K562 (cell line): Measurements from ENCODE around the gene FYB1. TPM values are rescaled to one million over a fixed set of nuclear protein-coding genes. Genes with fewer than 3 reads are reported as not detected.
A peak's percentile ranks its signal among the peaks of the same experiment; 100 is the strongest.

Experiments
- CREM ChIP-seq: IDR thresholded peaks from 2 replicates; pipeline ENCODE4 v1.6.1; 2014; ENCODE audit warnings: antibody characterized with exemption, low read depth
- ERF ChIP-seq: fragments of 450-650 bp; formaldehyde crosslinking; IDR thresholded peaks from 2 replicates; pipeline ENCODE4 v1.4.0; 2020; ENCODE audit warnings: mild to moderate bottlenecking, mixed read lengths
- FOXJ3 ChIP-seq: sonication (generic); formaldehyde crosslinking; IDR thresholded peaks from 2 replicates; pipeline ENCODE4 v1.4.0; 2020; ENCODE audit warnings: mild to moderate bottlenecking, missing genetic modification reagents
- HDAC6 ChIP-seq: IDR thresholded peaks from 2 replicates; pipeline ENCODE4 v1.6.1; 2012; ENCODE audit warnings: low read depth, mild to moderate bottlenecking, control low read depth, inconsistent platforms, low read length, moderate library complexity
- HDGF ChIP-seq: fragments of 450-650 bp; IDR thresholded peaks from 2 replicates; pipeline ENCODE4 v1.6.1; 2016
- ILF3 ChIP-seq: fragments of 450-650 bp; IDR thresholded peaks from 2 replicates; pipeline ENCODE4 v1.6.1; 2018; ENCODE audit warnings: antibody characterized with exemption, mild to moderate bottlenecking, moderate library complexity, borderline replicate concordance
- JUNB ChIP-seq: fragments of 450-650 bp; formaldehyde crosslinking; conservative IDR thresholded peaks from 2 replicates; pipeline ENCODE4 v1.4.0; 2020; ENCODE audit warnings: mild to moderate bottlenecking
- KAT2B ChIP-seq: IDR thresholded peaks from one replicate; pipeline ENCODE4 v1.6.1; 2012; ENCODE audit warnings: low read depth, mild to moderate bottlenecking, control low read depth, inconsistent platforms, low read length, moderate library complexity
- KDM1A ChIP-seq, 2 experiments: fragments of 450-650 bp; IDR thresholded peaks; 2 replicates each; pipeline ENCODE4 v1.6.1; 2016; ENCODE audit warnings: mild to moderate bottlenecking in 2 of 2
- MIER1 ChIP-seq: fragments of 450-650 bp; IDR thresholded peaks from 2 replicates; pipeline ENCODE4 v1.6.1; 2016; ENCODE audit warnings: antibody characterized with exemption, mild to moderate bottlenecking, low read depth
- MTA3 ChIP-seq: fragments of 450-650 bp; formaldehyde crosslinking; IDR thresholded peaks from 2 replicates; pipeline ENCODE4 v1.6.1; 2017; ENCODE audit warnings: mild to moderate bottlenecking, borderline replicate concordance
- MXI1 ChIP-seq: IDR thresholded peaks from 2 replicates; pipeline ENCODE4 v1.6.1; 2011; ENCODE audit warnings: low read depth, mild to moderate bottlenecking, improper control_type of control experiment, low read length
- SIX5 ChIP-seq, 2 experiments: IDR thresholded peaks; 2 replicates each; pipeline ENCODE4 v1.6.1; 2011; ENCODE audit warnings: low read length in 2 of 2, borderline replicate concordance in 1 of 2, low read depth in 1 of 2, mild to moderate bottlenecking in 1 of 2, moderate library complexity in 1 of 2; ENCODE audit not compliant: insufficient read depth in 1 of 2
- ZNF175 ChIP-seq: fragments of 200-800 bp; sonication (Bioruptor generic); IDR thresholded peaks from 2 replicates; pipeline ENCODE4 v1.6.1; 2016; ENCODE audit warnings: low read depth, mild to moderate bottlenecking, missing genetic modification characterization, missing compliant biosample characterization
- polyA plus RNA-seq, 8 experiments: library from polyadenylated mRNA; depleted of rRNA in 4 of 8; stranded (reverse) in 5 of 8; unstranded in 3 of 8; fragments of >200 nt; fragmentation: Nextera tagmentation in 2 of 8; fragmentation: Illumina TruSeq in 1 of 8; extraction: Ambion mirVana in 2 of 8; extraction: Trizol in 1 of 8; gene quantifications; 2 replicates each; pipeline versions ENCODE4 v1.2.1 to v1.2.3, GENCODE V29; 2011 to 2014; ENCODE audit warnings: inconsistent platforms in 1 of 8, missing spikeins in 1 of 8
- total RNA-seq, 7 experiments: library from RNA; depleted of rRNA in 6 of 7; stranded (reverse); fragments of >200 nt in 6 of 7; fragmentation: Illumina TruSeq in 2 of 7; extraction: Trizol in 2 of 7; gene quantifications; 2 replicates each; pipeline versions ENCODE4 v1.2.1 to v1.2.3, GENCODE V29; 2011 to 2021; ENCODE audit warnings: low replicate concordance in 1 of 7
- TF ChIP-seq, protein P1 (sequence below), 2 experiments: fragments of 450-650 bp in 1 of 2; IDR thresholded peaks; 2 replicates each; pipeline ENCODE4 v1.6.1; 2011 to 2017; ENCODE audit warnings: low read depth in 2 of 2, antibody characterized with exemption in 1 of 2, borderline replicate concordance in 1 of 2, low read length in 1 of 2, mild to moderate bottlenecking in 1 of 2, mixed read lengths in 1 of 2; ENCODE audit not compliant: control insufficient read depth in 1 of 2
- TF ChIP-seq, protein P2 (sequence below): fragments of 450-650 bp; formaldehyde crosslinking; IDR thresholded peaks from 2 replicates; pipeline ENCODE4 v1.4.0; 2022; ENCODE audit warnings: missing genetic modification characterization
- TF ChIP-seq, protein P3 (sequence below): fragments of 250-450 bp; sonication (Bioruptor Pico); IDR thresholded peaks from 2 replicates; pipeline ENCODE4 v1.8.0; 2022; ENCODE audit warnings: inconsistent platforms
- TF ChIP-seq, protein P4 (sequence below): fragments of 200-800 bp; sonication (Bioruptor generic); IDR thresholded peaks from 2 replicates; pipeline ENCODE4 v1.6.1; 2016; ENCODE audit warnings: missing genetic modification characterization, missing compliant biosample characterization

FYB1 gene
- total and polyA plus RNA-seq, 9 of the 15 experiments (the other 6 are each of a cell fraction or from before 2014, with no cell fraction given) = 4.7 to 31.5 (median 9.7) TPM

DNA sequence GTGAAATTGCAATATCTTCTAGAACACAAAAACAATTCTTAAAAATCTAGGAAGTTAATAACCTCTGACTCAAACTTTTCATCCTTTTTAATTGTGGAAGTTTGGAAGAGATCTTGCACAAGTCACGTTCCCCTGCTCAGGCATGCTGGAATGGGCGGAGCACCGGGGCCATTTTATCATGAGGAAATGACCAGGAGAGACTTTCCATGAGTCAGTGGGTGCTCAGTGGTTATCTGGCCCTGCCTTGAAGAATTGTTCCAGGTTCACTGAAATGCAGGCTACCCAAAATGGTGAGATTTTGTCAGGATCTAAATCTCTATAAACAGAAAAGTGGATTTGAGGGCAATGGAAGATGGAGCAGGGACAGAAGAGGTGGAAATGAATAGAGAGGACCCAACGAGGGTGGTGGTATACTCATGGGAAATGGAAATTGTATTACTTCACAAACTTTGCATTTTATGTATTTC, 61.2 kb downstream of the FYB1 start (continued):
- TF ChIP-seq, protein P1, sequence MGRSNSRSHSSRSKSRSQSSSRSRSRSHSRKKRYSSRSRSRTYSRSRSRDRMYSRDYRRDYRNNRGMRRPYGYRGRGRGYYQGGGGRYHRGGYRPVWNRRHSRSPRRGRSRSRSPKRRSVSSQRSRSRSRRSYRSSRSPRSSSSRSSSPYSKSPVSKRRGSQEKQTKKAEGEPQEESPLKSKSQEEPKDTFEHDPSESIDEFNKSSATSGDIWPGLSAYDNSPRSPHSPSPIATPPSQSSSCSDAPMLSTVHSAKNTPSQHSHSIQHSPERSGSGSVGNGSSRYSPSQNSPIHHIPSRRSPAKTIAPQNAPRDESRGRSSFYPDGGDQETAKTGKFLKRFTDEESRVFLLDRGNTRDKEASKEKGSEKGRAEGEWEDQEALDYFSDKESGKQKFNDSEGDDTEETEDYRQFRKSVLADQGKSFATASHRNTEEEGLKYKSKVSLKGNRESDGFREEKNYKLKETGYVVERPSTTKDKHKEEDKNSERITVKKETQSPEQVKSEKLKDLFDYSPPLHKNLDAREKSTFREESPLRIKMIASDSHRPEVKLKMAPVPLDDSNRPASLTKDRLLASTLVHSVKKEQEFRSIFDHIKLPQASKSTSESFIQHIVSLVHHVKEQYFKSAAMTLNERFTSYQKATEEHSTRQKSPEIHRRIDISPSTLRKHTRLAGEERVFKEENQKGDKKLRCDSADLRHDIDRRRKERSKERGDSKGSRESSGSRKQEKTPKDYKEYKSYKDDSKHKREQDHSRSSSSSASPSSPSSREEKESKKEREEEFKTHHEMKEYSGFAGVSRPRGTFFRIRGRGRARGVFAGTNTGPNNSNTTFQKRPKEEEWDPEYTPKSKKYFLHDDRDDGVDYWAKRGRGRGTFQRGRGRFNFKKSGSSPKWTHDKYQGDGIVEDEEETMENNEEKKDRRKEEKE (IDR thresholded peaks at IDR 0.05; ENCODE audit: borderline replicate concordance in 1 of 2, control insufficient read depth in 1 of 2, low read depth in 2 of 2, low read length in 1 of 2) = no peak
- TF ChIP-seq, protein P2, sequence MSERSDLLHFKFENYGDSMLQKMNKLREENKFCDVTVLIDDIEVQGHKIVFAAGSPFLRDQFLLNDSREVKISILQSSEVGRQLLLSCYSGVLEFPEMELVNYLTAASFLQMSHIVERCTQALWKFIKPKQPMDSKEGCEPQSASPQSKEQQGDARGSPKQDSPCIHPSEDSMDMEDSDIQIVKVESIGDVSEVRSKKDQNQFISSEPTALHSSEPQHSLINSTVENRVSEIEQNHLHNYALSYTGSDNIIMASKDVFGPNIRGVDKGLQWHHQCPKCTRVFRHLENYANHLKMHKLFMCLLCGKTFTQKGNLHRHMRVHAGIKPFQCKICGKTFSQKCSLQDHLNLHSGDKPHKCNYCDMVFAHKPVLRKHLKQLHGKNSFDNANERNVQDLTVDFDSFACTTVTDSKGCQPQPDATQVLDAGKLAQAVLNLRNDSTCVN (CRISPR knock-in tag) = no peak
- TF ChIP-seq ERF (CRISPR knock-in tag) = no peak
- TF ChIP-seq ZNF175 (CRISPR knock-in tag) = 0 out of 2 replicates have a peak, but pooled peaks have one; percentile 49
- no peak for TF ChIP-seq MTA3
- TF ChIP-seq MXI1 = no peak
- TF ChIP-seq MIER1 = no peak
- TF ChIP-seq JUNB (CRISPR knock-in tag) = no peak
- TF ChIP-seq, protein P3, sequence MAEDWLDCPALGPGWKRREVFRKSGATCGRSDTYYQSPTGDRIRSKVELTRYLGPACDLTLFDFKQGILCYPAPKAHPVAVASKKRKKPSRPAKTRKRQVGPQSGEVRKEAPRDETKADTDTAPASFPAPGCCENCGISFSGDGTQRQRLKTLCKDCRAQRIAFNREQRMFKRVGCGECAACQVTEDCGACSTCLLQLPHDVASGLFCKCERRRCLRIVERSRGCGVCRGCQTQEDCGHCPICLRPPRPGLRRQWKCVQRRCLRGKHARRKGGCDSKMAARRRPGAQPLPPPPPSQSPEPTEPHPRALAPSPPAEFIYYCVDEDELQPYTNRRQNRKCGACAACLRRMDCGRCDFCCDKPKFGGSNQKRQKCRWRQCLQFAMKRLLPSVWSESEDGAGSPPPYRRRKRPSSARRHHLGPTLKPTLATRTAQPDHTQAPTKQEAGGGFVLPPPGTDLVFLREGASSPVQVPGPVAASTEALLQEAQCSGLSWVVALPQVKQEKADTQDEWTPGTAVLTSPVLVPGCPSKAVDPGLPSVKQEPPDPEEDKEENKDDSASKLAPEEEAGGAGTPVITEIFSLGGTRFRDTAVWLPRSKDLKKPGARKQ (CRISPR knock-in tag) = no peak
- no peak for TF ChIP-seq SIX5 (IDR thresholded peaks at IDR 0.05; ENCODE audit: borderline replicate concordance in 1 of 2, insufficient read depth in 1 of 2, low read depth in 1 of 2, low read length in 2 of 2)
- peak; percentile 50 to 81; a peak in 3 of 4 replicates for TF ChIP-seq KDM1A (IDR thresholded peaks at IDR 0.05)
- TF ChIP-seq FOXJ3 (CRISPR knock-in tag) = no peak
- TF ChIP-seq HDAC6 = no peak
- TF ChIP-seq, protein P4, sequence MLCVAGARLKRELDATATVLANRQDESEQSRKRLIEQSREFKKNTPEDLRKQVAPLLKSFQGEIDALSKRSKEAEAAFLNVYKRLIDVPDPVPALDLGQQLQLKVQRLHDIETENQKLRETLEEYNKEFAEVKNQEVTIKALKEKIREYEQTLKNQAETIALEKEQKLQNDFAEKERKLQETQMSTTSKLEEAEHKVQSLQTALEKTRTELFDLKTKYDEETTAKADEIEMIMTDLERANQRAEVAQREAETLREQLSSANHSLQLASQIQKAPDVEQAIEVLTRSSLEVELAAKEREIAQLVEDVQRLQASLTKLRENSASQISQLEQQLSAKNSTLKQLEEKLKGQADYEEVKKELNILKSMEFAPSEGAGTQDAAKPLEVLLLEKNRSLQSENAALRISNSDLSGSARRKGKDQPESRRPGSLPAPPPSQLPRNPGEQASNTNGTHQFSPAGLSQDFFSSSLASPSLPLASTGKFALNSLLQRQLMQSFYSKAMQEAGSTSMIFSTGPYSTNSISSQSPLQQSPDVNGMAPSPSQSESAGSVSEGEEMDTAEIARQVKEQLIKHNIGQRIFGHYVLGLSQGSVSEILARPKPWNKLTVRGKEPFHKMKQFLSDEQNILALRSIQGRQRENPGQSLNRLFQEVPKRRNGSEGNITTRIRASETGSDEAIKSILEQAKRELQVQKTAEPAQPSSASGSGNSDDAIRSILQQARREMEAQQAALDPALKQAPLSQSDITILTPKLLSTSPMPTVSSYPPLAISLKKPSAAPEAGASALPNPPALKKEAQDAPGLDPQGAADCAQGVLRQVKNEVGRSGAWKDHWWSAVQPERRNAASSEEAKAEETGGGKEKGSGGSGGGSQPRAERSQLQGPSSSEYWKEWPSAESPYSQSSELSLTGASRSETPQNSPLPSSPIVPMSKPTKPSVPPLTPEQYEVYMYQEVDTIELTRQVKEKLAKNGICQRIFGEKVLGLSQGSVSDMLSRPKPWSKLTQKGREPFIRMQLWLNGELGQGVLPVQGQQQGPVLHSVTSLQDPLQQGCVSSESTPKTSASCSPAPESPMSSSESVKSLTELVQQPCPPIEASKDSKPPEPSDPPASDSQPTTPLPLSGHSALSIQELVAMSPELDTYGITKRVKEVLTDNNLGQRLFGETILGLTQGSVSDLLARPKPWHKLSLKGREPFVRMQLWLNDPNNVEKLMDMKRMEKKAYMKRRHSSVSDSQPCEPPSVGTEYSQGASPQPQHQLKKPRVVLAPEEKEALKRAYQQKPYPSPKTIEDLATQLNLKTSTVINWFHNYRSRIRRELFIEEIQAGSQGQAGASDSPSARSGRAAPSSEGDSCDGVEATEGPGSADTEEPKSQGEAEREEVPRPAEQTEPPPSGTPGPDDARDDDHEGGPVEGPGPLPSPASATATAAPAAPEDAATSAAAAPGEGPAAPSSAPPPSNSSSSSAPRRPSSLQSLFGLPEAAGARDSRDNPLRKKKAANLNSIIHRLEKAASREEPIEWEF (CRISPR knock-in tag) = no peak
- TF ChIP-seq KAT2B = no peak
- TF ChIP-seq ILF3 = no peak
- TF ChIP-seq CREM = no peak
- TF ChIP-seq HDGF = no peak
